H9 (cell line): Measurements from ENCODE around the gene NRXN3. TPM values are rescaled to one million over a fixed set of nuclear protein-coding genes. Genes with fewer than 3 reads are reported as not detected.

Experiments used
- DNase-seq: peaks from one replicate; pipeline ENCODE4 v3.0.0-alpha.2; 2017
- H2AFZ ChIP-seq: one replicate; pipeline ENCODE4 v1.6.1; 2013; ENCODE audit warnings: mild to moderate bottlenecking, low read length, control low read depth, moderate library complexity
- H2AK5ac ChIP-seq: 2 replicates; pipeline ENCODE4 v1.6.1; 2013; ENCODE audit warnings: low read length, control low read depth, mixed read lengths; ENCODE audit not compliant: insufficient read length
- H2BK120ac ChIP-seq: one replicate; pipeline ENCODE4 v1.6.1; 2013; ENCODE audit warnings: low read depth, mild to moderate bottlenecking, low read length, control low read depth, inconsistent platforms; ENCODE audit not compliant: poor library complexity, severe bottlenecking
- H2BK12ac ChIP-seq: 2 replicates; pipeline ENCODE4 v1.6.1; 2013; ENCODE audit warnings: low read length, control low read depth, mixed read lengths, low read depth; ENCODE audit not compliant: insufficient read length
- H2BK15ac ChIP-seq: 2 replicates; pipeline ENCODE4 v1.6.1; 2013; ENCODE audit warnings: low read depth, low read length, control low read depth
- H2BK20ac ChIP-seq: one replicate; pipeline ENCODE4 v1.6.1; 2013; ENCODE audit warnings: low read depth, mild to moderate bottlenecking, low read length, control low read depth, inconsistent platforms; ENCODE audit not compliant: poor library complexity, severe bottlenecking
- H2BK5ac ChIP-seq: 2 replicates; pipeline ENCODE4 v1.6.1; 2013; ENCODE audit warnings: low read length, control low read depth, mixed read lengths; ENCODE audit not compliant: insufficient read length
- H3K14ac ChIP-seq: 2 replicates; pipeline ENCODE4 v1.6.1; 2013; ENCODE audit warnings: low read length, control low read depth; ENCODE audit not compliant: insufficient read depth
- H3K18ac ChIP-seq: 2 replicates; pipeline ENCODE4 v1.6.1; 2013; ENCODE audit warnings: low read depth, mild to moderate bottlenecking, mixed read lengths, low read length, control low read depth; ENCODE audit not compliant: insufficient read length
- H3K23ac ChIP-seq: 2 replicates; pipeline ENCODE4 v1.6.1; 2013; ENCODE audit warnings: low read length, control low read depth, mixed read lengths, low read depth; ENCODE audit not compliant: insufficient read length
- H3K23me2 ChIP-seq: 2 replicates; pipeline ENCODE4 v1.6.1; 2013; ENCODE audit warnings: low read depth, mild to moderate bottlenecking, mixed read lengths, low read length, control low read depth; ENCODE audit not compliant: insufficient read length, poor library complexity, severe bottlenecking
- H3K27ac ChIP-seq: 2 replicates; pipeline ENCODE4 v1.5.1; 2013; ENCODE audit warnings: low read length, control low read depth, mixed read lengths, low read depth; ENCODE audit not compliant: insufficient read length
- H3K27me3 ChIP-seq: 2 replicates; pipeline ENCODE4 v1.6.1; 2013; ENCODE audit warnings: low read length, control low read depth, inconsistent platforms; ENCODE audit not compliant: insufficient read depth
- H3K4ac ChIP-seq: 2 replicates; pipeline ENCODE4 v1.6.1; 2013; ENCODE audit warnings: low read depth, mild to moderate bottlenecking, control low read depth, inconsistent platforms, low read length, moderate library complexity
- H3K4me1 ChIP-seq: 2 replicates; pipeline ENCODE4 v1.6.1; 2013; ENCODE audit warnings: low read length, control low read depth, inconsistent platforms; ENCODE audit not compliant: insufficient read depth
- H3K4me2 ChIP-seq: 2 replicates; pipeline ENCODE4 v1.6.1; 2013; ENCODE audit warnings: low read length, control low read depth, mixed read lengths; ENCODE audit not compliant: insufficient read length, insufficient read depth
- H3K56ac ChIP-seq: 2 replicates; pipeline ENCODE4 v1.6.1; 2013; ENCODE audit warnings: low read depth, mild to moderate bottlenecking, mixed read lengths, low read length, control low read depth; ENCODE audit not compliant: insufficient read length
- H3K79me1 ChIP-seq: 2 replicates; pipeline ENCODE4 v1.6.1; 2013; ENCODE audit warnings: low read depth, mild to moderate bottlenecking, moderate library complexity, low read length, control low read depth, inconsistent platforms; ENCODE audit not compliant: insufficient read depth, poor library complexity, severe bottlenecking
- H3K79me2 ChIP-seq: 2 replicates; pipeline ENCODE4 v1.6.1; 2013; ENCODE audit warnings: low read length, control low read depth, inconsistent platforms; ENCODE audit not compliant: insufficient read depth
- H3K9ac ChIP-seq: 2 replicates; pipeline ENCODE4 v1.6.1; 2013; ENCODE audit warnings: low read length, control low read depth, mixed read lengths; ENCODE audit not compliant: insufficient read length; ENCODE audit errors: extremely low read depth
- H3K9me3 ChIP-seq: one replicate; pipeline ENCODE4 v1.6.1; 2013; ENCODE audit warnings: low read depth, low read length, inconsistent platforms; ENCODE audit not compliant: control insufficient read depth
- H3T11ph ChIP-seq: one replicate; pipeline ENCODE4 v1.6.1; 2013; ENCODE audit warnings: mild to moderate bottlenecking, low read length, control low read depth, inconsistent platforms
- H4K20me1 ChIP-seq: one replicate; pipeline ENCODE4 v1.6.1; 2013; ENCODE audit not compliant: control insufficient read depth, insufficient read length, insufficient read depth
- H4K5ac ChIP-seq: 2 replicates; pipeline ENCODE4 v1.6.1; 2013; ENCODE audit warnings: low read depth, mild to moderate bottlenecking, mixed read lengths, low read length, control low read depth; ENCODE audit not compliant: insufficient read length
- H4K8ac ChIP-seq: replicated peaks from 2 replicates; pipeline ENCODE4 v1.6.1; 2013; ENCODE audit warnings: low read length, control low read depth, mixed read lengths, low read depth; ENCODE audit not compliant: insufficient read length
- H4K91ac ChIP-seq: 2 replicates; pipeline ENCODE4 v1.6.1; 2013; ENCODE audit warnings: low read depth, mild to moderate bottlenecking, moderate library complexity, mixed read lengths, low read length, control low read depth; ENCODE audit not compliant: insufficient read length
- H3K27ac Mint-ChIP-seq, 3 experiments: 2 replicates in 2 of 3; 3 replicates in 1 of 3; pipeline ENCODE4 v1.8.0; 2020 to 2021; ENCODE audit warnings: mixed read lengths in 3 of 3, mild to moderate bottlenecking in 1 of 3, moderate library complexity in 1 of 3
- H3K27me3 Mint-ChIP-seq: 2 replicates; pipeline ENCODE4 v1.8.0; 2021; ENCODE audit warnings: low read depth, mild to moderate bottlenecking, moderate library complexity, mixed read lengths
- H3K36me3 Mint-ChIP-seq, 3 experiments: 2 replicates in 2 of 3; 3 replicates in 1 of 3; pipeline ENCODE4 v1.8.0; 2020 to 2021; ENCODE audit warnings: low read depth in 3 of 3, mixed read lengths in 3 of 3; ENCODE audit not compliant: insufficient read depth in 1 of 3
- H3K4me1 Mint-ChIP-seq, 2 experiments: 2 replicates each; pipeline ENCODE4 v1.8.0; 2020; ENCODE audit warnings: mixed read lengths in 2 of 2
- H3K4me3 Mint-ChIP-seq, 2 experiments: 2 replicates in 1 of 2; 3 replicates in 1 of 2; pipeline ENCODE4 v1.8.0; 2020 to 2021; ENCODE audit warnings: mild to moderate bottlenecking in 2 of 2, mixed read lengths in 2 of 2, moderate library complexity in 1 of 2
- H3K9me3 Mint-ChIP-seq, 2 experiments: 2 replicates in 1 of 2; 3 replicates in 1 of 2; pipeline ENCODE4 v1.8.0; 2020; ENCODE audit warnings: mild to moderate bottlenecking in 2 of 2, mixed read lengths in 2 of 2, moderate library complexity in 1 of 2
- WGBS: extraction: QIAGEN DNeasy Blood & Tissue Kit; methylation state at CpG from one replicate; pipeline ENCODE4 v1.1.7; 2013; ENCODE audit warnings: missing lambda C conversion rate, low lambda C conversion rate, mixed read lengths; ENCODE audit not compliant: insufficient read length; ENCODE audit errors: extremely low coverage; 5-methylcytosine and 5-hydroxymethylcytosine counted together
- total RNA-seq: library from RNA; stranded (reverse); gene quantifications from 2 replicates; pipeline ENCODE4 v1.2.1, GENCODE V29; 2021
- TF ChIP-seq, protein P1 (sequence below): fragments of 200-600 bp; sonication (generic); conservative IDR thresholded peaks from 3 replicates; pipeline ENCODE4 v1.8.0; 2021; ENCODE audit warnings: antibody characterized with exemption, mild to moderate bottlenecking

The NRXN3 gene
- total RNA-seq, 1 experiment from 2014 or later = 1.8 TPM

DNA sequence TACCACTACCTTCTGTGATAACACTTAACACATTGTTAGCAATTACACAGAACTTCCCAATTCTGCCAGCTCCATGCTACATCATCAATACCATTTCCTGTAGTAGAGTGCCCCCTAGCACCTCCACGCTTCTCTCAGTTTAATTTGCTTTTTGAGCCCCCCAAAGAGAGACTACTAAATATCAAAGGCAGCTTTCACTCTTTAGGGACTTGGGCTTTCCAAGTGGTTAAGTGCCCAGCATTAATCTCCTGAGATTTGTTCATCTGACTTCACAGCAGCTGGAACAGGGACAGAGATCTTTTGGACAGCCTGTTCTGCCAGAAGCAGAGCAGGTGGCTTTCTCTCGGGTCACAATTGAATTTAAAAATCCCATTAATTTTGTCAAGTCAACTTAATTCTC is 1086.2 kb downstream of the NRXN3 start:
- Histone ChIP-seq H4K91ac (no peak overlapping the region), H3K9me3 (no peaks in the 10 kb centered on the region), H2AFZ (no peak overlapping the region), H3K14ac (no peak overlapping the region), H2BK20ac (no peak overlapping the region), H2AK5ac (no peak overlapping the region), H3K56ac (no peak overlapping the region), H2BK15ac (no peak overlapping the region), H3K23me2 (no peaks in the 10 kb centered on the region), H3K4me2 (no peak overlapping the region), H3K23ac (no peak overlapping the region), H3K9ac (no peak overlapping the region), H3K27me3 (no peaks in the 10 kb centered on the region), H2BK120ac (no peak overlapping the region), H3K79me1 (no peaks in the 10 kb centered on the region), H4K20me1 (no peaks in the 10 kb centered on the region), H3K27ac (no peak overlapping the region), H3K4ac (no peak overlapping the region), H4K8ac (no peak overlapping the region), H3K4me1 (no peaks in the 10 kb centered on the region), H4K5ac (no peak overlapping the region), H2BK12ac (no peak overlapping the region), H2BK5ac (no peak overlapping the region), H3K79me2 (no peaks in the 10 kb centered on the region), H3K18ac (no peak overlapping the region), H3T11ph (no peak overlapping the region)
- no peak for DNase-seq
- no peaks in the 10 kb centered on the region; a peak in 1 of 7 replicates for H3K36me3 Mint-ChIP-seq
- H3K9me3 Mint-ChIP-seq = peaks cover 0 to 3% of the 10 kb centered on the region in 2 experiments; a peak in 2 of 5 replicates
- H3K27me3 Mint-ChIP-seq = peaks cover 5% of the 10 kb centered on the region
- no peak overlapping the region for H3K4me3 Mint-ChIP-seq
- no peak overlapping the region for H3K27ac Mint-ChIP-seq
- peaks cover 0 to 3% of the 10 kb centered on the region in 2 experiments; a peak in 1 of 4 replicates for H3K4me1 Mint-ChIP-seq
- TF ChIP-seq, protein P1, sequence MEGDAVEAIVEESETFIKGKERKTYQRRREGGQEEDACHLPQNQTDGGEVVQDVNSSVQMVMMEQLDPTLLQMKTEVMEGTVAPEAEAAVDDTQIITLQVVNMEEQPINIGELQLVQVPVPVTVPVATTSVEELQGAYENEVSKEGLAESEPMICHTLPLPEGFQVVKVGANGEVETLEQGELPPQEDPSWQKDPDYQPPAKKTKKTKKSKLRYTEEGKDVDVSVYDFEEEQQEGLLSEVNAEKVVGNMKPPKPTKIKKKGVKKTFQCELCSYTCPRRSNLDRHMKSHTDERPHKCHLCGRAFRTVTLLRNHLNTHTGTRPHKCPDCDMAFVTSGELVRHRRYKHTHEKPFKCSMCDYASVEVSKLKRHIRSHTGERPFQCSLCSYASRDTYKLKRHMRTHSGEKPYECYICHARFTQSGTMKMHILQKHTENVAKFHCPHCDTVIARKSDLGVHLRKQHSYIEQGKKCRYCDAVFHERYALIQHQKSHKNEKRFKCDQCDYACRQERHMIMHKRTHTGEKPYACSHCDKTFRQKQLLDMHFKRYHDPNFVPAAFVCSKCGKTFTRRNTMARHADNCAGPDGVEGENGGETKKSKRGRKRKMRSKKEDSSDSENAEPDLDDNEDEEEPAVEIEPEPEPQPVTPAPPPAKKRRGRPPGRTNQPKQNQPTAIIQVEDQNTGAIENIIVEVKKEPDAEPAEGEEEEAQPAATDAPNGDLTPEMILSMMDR = peak; percentile 43; the same call in 2 of the 3 replicates
- no CpG with 5 or more reads among the region's 2 CpGs for WGBS
